Mononuclear cell (primary cell): Measurements from ENCODE around the gene HEBP1. TPM values are rescaled to one million over a fixed set of nuclear protein-coding genes. Genes with fewer than 3 reads are reported as not detected.

ENCODE experiments used
- H3K27me3 ChIP-seq: 2 replicates; pipeline ENCODE4 v1.6.0; 2011; ENCODE audit warnings: low read length, control low read depth; ENCODE audit not compliant: insufficient read depth
- H3K4me1 ChIP-seq: 2 replicates; pipeline ENCODE4 v1.5.1; 2011; ENCODE audit warnings: mild to moderate bottlenecking, low read length, control low read depth; ENCODE audit not compliant: insufficient read depth
- H3K4me3 ChIP-seq: 2 replicates; pipeline ENCODE4 v1.5.1; 2011; ENCODE audit warnings: mild to moderate bottlenecking, low read length, moderate library complexity
- H3K9me3 ChIP-seq: 2 replicates; pipeline ENCODE4 v1.5.1; 2011; ENCODE audit warnings: low read depth, mild to moderate bottlenecking, control low read depth, low read length
- total RNA-seq: library from RNA; depleted of rRNA; stranded (reverse); fragments of >200 nt; gene quantifications from one replicate; pipeline ENCODE4 v1.2.3, GENCODE V29; 2012

HEBP1 gene
- total RNA-seq, 1 donor, result 4.3 TPM

GRCh38 chr12:12958886-12959285 lies 41.2 kb downstream of the HEBP1 start:
- Histone ChIP-seq H3K9me3 (no peaks in the 10 kb centered on the region), H3K4me3 (no peak overlapping the region), H3K4me1 (no peaks in the 10 kb centered on the region), H3K27me3 (no peaks in the 10 kb centered on the region)

- H3K4me1 ChIP-seq, result no peaks in the 10 kb centered on the region
- H3K9me3 ChIP-seq, result no peaks in the 10 kb centered on the region
- H3K27me3 ChIP-seq, result no peaks in the 10 kb centered on the region
- no peak overlapping the region for H3K4me3 ChIP-seq
Measured at GRCh38 chr12:12954878-12955625, 45.0 kb downstream of the HEBP1 start.

- no peak overlapping the region for H3K4me3 ChIP-seq
- no peaks in the 10 kb centered on the region for H3K9me3 ChIP-seq
- H3K4me1 ChIP-seq, result no peaks in the 10 kb centered on the region
- no peaks in the 10 kb centered on the region for H3K27me3 ChIP-seq
Measured at GRCh38 chr12:12954356-12954755, 45.7 kb downstream of the HEBP1 start.

GRCh38 chr12:12952036-12952435 lies 48.0 kb downstream of the HEBP1 start, which contains the start of gene GPRC5D:
Gene GPRC5D, minus strand, starts transcription at chr12:12952170. Its CDS starts 1,786 bp downstream, at chr12:12950384.
- H3K4me1 ChIP-seq, result no peaks in the 10 kb centered on the region
- H3K4me3 ChIP-seq, result no peak within 1 kb of the TSS
- H3K9me3 ChIP-seq, result no peaks in the 10 kb centered on the region

GRCh38 chr12:12951504-12951903 lies 48.6 kb downstream of the HEBP1 start:
- no peaks in the 10 kb centered on the region for H3K27me3 ChIP-seq
- no peaks in the 10 kb centered on the region for H3K4me1 ChIP-seq
- H3K9me3 ChIP-seq, result no peaks in the 10 kb centered on the region
- H3K4me3 ChIP-seq, result no peak overlapping the region

More at GRCh38 chr12:12952036-12952435, 48.0 kb downstream of the HEBP1 start, which contains the start of gene GPRC5D:
- H3K27me3 ChIP-seq, result no peaks in the 10 kb centered on the region

GRCh38 chr12:12947902-12948301 lies 52.2 kb downstream of the HEBP1 start:
- H3K9me3 ChIP-seq, result no peaks in the 10 kb centered on the region
- H3K4me1 ChIP-seq, result no peaks in the 10 kb centered on the region
- H3K27me3 ChIP-seq, result no peaks in the 10 kb centered on the region
- H3K4me3 ChIP-seq, result no peak overlapping the region

- H3K27me3 ChIP-seq, result no peaks in the 10 kb centered on the region
- H3K4me3 ChIP-seq, result no peak overlapping the region
- H3K9me3 ChIP-seq, result no peaks in the 10 kb centered on the region
- H3K4me1 ChIP-seq, result no peaks in the 10 kb centered on the region
Measured at GRCh38 chr12:12946686-12947355, 53.2 kb downstream of the HEBP1 start.

GRCh38 chr12:12945591-12945990 lies 54.5 kb downstream of the HEBP1 start:
- Histone ChIP-seq H3K4me1 (no peaks in the 10 kb centered on the region), H3K9me3 (no peaks in the 10 kb centered on the region), H3K27me3 (no peaks in the 10 kb centered on the region), H3K4me3 (no peak overlapping the region)

GRCh38 chr12:12943586-12944260 lies 56.3 kb downstream of the HEBP1 start:
- Histone ChIP-seq H3K4me3 (no peak overlapping the region), H3K27me3 (no peaks in the 10 kb centered on the region), H3K4me1 (no peaks in the 10 kb centered on the region), H3K9me3 (no peaks in the 10 kb centered on the region)

- no peaks in the 10 kb centered on the region for H3K4me1 ChIP-seq
- H3K9me3 ChIP-seq, result no peaks in the 10 kb centered on the region
- H3K27me3 ChIP-seq, result no peaks in the 10 kb centered on the region
- H3K4me3 ChIP-seq, result no peak overlapping the region
Measured at GRCh38 chr12:12941450-12942350, 58.4 kb downstream of the HEBP1 start.

GRCh38 chr12:12939888-12940287 lies 60.2 kb downstream of the HEBP1 start:
- no peaks in the 10 kb centered on the region for H3K4me1 ChIP-seq
- H3K4me3 ChIP-seq, result no peak overlapping the region
- H3K9me3 ChIP-seq, result no peaks in the 10 kb centered on the region
- H3K27me3 ChIP-seq, result no peaks in the 10 kb centered on the region

GRCh38 chr12:12938541-12938940 lies 61.5 kb downstream of the HEBP1 start:
- Histone ChIP-seq H3K4me1 (no peaks in the 10 kb centered on the region), H3K4me3 (no peak overlapping the region), H3K27me3 (no peaks in the 10 kb centered on the region), H3K9me3 (no peaks in the 10 kb centered on the region)

- no peaks in the 10 kb centered on the region for H3K27me3 ChIP-seq
- H3K9me3 ChIP-seq, result no peaks in the 10 kb centered on the region
- no peaks in the 10 kb centered on the region for H3K4me1 ChIP-seq
- H3K4me3 ChIP-seq, result no peak overlapping the region
Measured at GRCh38 chr12:12936983-12937491, 63.0 kb downstream of the HEBP1 start.

GRCh38 chr12:12934556-12934955 lies 65.5 kb downstream of the HEBP1 start:
- H3K4me1 ChIP-seq, result no peaks in the 10 kb centered on the region
- H3K27me3 ChIP-seq, result no peaks in the 10 kb centered on the region
- no peaks in the 10 kb centered on the region for H3K9me3 ChIP-seq
- no peak overlapping the region for H3K4me3 ChIP-seq
